D721Med (cell line): ENCODE data around the gene MTUS2.

Source experiments
- DNase-seq: peaks from one replicate; pipeline ENCODE4 v3.0.0; 2011; ENCODE audit warnings: low spot score; ENCODE audit not compliant: insufficient read length
- FAIRE-seq: peaks from 2 replicates; lab custom pipeline; 2011; peaks lifted over from hg19 to GRCh38; lab: Jason Lieb, UNC
- CTCF ChIP-seq: IDR thresholded peaks from 2 replicates; pipeline ENCODE4 v1.5.1; 2012; ENCODE audit warnings: mild to moderate bottlenecking, control low read depth; ENCODE audit not compliant: insufficient read depth; ENCODE audit errors: missing control alignments

MTUS2 gene

DNA sequence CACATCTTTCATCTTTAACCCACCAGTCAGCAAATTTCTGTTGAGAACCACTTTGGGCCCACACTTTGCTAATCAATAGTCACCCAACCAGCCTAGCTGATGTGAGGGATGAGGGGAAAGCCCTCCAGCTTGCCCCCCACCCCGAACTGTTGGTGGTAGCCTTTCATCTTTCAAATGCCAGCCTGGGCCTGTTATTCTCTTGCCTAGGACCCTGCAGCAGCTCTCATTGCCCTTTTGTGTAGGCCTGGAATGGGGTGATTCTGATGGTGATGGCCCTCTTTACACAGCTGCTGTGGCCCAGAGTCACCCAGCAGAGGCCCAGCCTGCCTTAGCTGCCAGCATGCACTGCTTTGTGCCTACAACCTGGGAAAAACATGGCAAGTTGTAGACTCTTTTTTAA is 480.9 kb downstream of the MTUS2 start:
- FAIRE-seq (no peak), DNase-seq (no peak)
- TF ChIP-seq CTCF, result no peak

DNA sequence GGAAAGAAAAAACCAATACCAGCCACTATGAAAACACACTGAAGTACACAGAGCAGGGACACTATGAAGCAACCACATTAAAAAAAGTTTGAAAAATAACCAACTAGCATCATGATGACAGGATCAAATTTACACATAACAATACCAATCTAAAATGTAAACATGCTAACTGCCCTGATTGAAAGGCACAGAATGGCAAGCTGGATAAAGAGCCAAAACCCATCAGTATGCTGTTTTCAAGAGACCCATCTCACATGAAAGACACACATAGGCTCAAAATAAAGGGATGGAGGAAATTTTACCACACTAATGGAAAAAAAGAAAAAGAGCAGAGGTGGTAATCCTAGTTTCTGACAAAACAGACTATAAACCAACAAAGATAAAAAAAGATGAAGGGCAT is 484.0 kb downstream of the MTUS2 start:
- DNase-seq, result no peak
- TF ChIP-seq CTCF, result no peak
- FAIRE-seq, result no peak

DNA sequence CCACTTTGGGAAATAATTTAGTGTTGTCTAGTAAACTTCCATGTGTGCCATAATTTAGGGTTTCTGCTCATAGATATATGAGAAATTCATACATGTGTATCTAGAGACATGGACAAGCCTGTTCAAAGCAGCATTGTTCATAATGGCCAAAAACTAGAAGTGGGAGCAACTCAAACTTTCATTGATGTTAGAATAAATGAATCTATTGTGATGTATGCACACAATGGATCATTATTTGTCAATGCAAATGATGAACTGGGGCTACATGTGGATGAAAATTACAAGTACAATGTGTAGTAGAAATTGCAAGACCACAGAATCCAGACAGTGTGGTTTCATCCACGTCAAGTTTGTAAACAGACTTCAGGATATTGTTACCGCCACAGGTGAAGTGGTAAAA is 490.7 kb downstream of the MTUS2 start:
- FAIRE-seq (no peak), DNase-seq (no peak)
- TF ChIP-seq CTCF, result no peak

DNA sequence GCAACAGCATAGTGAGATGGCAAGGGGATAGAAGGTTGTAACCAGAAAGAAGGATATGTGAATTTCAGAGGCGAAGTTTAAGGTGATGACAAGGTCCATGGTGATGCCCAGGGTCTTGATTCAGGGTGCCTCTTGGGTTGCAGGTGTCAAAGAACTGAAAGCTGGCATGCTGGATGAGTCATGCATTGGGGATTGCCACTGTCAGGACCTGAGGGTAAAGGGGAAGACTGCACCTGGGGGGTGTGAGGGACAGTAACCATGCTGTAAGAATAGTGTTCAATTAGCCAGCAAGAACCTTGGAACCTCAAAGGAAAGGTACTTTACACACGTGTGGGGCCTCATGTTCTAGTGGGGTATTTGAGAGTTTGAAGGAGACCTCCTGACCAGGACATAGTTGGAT is 495.7 kb downstream of the MTUS2 start:
- no peak for TF ChIP-seq CTCF
- no peak for DNase-seq
- FAIRE-seq, result no peak

- FAIRE-seq (no peak), DNase-seq (no peak)
- no peak for TF ChIP-seq CTCF
These were observed 497.7 kb downstream of the MTUS2 start for GRCh38 chr13:29317828-29318227.

DNA sequence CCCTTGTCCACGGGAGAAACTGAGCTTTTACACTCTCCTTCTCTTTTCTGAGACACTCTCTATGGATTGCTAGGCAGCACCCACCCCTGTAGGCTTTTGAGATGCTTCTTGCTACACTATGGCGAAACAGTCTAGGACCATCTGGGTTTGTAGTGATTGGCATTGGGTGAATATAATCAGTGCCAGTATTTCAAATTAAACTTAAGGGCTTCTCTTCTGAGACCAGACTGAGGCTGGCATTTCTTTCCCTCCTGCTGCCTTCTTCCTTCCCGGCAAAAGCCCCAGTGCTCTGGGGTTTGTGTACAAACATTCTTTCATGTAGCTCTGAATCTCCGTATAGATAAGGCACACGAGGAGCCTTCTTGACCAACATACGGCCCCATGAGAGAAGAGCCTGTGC is 498.6 kb downstream of the MTUS2 start:
- TF ChIP-seq CTCF, result no peak
- DNase-seq, result no peak
- no peak for FAIRE-seq

DNA sequence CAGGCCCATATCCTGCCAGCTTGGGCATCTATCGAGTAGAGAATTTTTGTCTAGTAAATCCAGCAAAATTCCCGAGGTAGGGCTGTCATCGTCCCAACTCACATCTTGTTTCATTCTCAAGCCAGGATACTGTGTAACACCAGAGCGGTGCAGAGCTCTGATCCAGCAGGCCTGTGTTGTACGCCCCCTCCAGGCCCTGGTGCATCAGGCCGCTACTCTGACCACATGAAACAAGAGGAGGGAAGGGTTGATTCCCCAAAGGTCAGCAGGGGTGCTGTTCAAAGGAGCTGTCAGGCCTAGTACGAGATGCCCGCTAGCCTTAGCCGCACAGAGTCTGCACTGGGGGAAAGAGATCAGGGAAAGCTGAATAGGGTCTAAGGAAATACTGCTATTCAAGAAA is 499.3 kb downstream of the MTUS2 start:
- no peak for TF ChIP-seq CTCF
- no peak for DNase-seq
- FAIRE-seq, result no peak
